HUES6 (cell line): Measurements from ENCODE around the gene BAIAP3.

Experiments used
- H3K27ac ChIP-seq: 2 replicates; pipeline ENCODE4 v1.7.0; 2013; ENCODE audit warnings: low read depth, mild to moderate bottlenecking, low read length, inconsistent platforms
- H3K27me3 ChIP-seq: 2 replicates; pipeline ENCODE4 v1.6.1; 2013; ENCODE audit warnings: low read length; ENCODE audit not compliant: control insufficient read depth, insufficient read depth
- H3K36me3 ChIP-seq: 2 replicates; pipeline ENCODE4 v1.6.1; 2013; ENCODE audit warnings: low read length; ENCODE audit not compliant: control insufficient read depth, insufficient read depth
- H3K4me1 ChIP-seq: 2 replicates; pipeline ENCODE4 v1.6.1; 2013; ENCODE audit warnings: low read length; ENCODE audit not compliant: control insufficient read depth, insufficient read depth
- H3K4me3 ChIP-seq: 2 replicates; pipeline ENCODE4 v1.5.1; 2013; ENCODE audit warnings: low read depth, low read length
- H3K9ac ChIP-seq: one replicate; pipeline ENCODE4 v1.6.1; 2013; ENCODE audit warnings: mild to moderate bottlenecking, low read length
- H3K9me3 ChIP-seq: 2 replicates; pipeline ENCODE4 v1.6.1; 2013; ENCODE audit warnings: low read depth, low read length; ENCODE audit not compliant: control insufficient read depth, insufficient read depth

Gene BAIAP3

GRCh38 chr16:1335211-1335971 lies 1.9 kb downstream of the BAIAP3 start:
- peaks cover 15% of the 10 kb centered on the region; the same call in 1 of the 2 replicates for H3K4me1 ChIP-seq
- H3K9ac ChIP-seq: no peak overlapping the region
- H3K27ac ChIP-seq: no peak overlapping the region
- H3K27me3 ChIP-seq: peaks cover 90% of the 10 kb centered on the region
- no peaks in the 10 kb centered on the region for H3K36me3 ChIP-seq
- H3K4me3 ChIP-seq: no peak overlapping the region
- H3K9me3 ChIP-seq: peaks cover 1% of the 10 kb centered on the region

GRCh38 chr16:1335996-1336395 lies 2.6 kb downstream of the BAIAP3 start:
- Histone ChIP-seq H3K9ac (no peak overlapping the region), H3K27ac (no peak overlapping the region), H3K4me3 (no peak overlapping the region), H3K4me1 (peaks cover 15% of the 10 kb centered on the region; the same call in 1 of the 2 replicates), H3K36me3 (no peaks in the 10 kb centered on the region), H3K9me3 (no peaks in the 10 kb centered on the region), H3K27me3 (peaks cover 96% of the 10 kb centered on the region)

GRCh38 chr16:1336619-1337018 lies 3.2 kb downstream of the BAIAP3 start:
- Histone ChIP-seq H3K9ac (no peak overlapping the region), H3K9me3 (no peaks in the 10 kb centered on the region), H3K27ac (no peak overlapping the region), H3K36me3 (no peaks in the 10 kb centered on the region), H3K27me3 (peaks cover 97% of the 10 kb centered on the region), H3K4me1 (peaks cover 9% of the 10 kb centered on the region; the same call in 1 of the 2 replicates), H3K4me3 (no peak overlapping the region)

- no peak overlapping the region for H3K27ac ChIP-seq
- H3K4me1 ChIP-seq: peaks cover 7% of the 10 kb centered on the region; the same call in 1 of the 2 replicates
- no peaks in the 10 kb centered on the region for H3K36me3 ChIP-seq
- H3K4me3 ChIP-seq: no peak overlapping the region
- no peak overlapping the region for H3K9ac ChIP-seq
- peaks cover 97% of the 10 kb centered on the region for H3K27me3 ChIP-seq
- H3K9me3 ChIP-seq: no peaks in the 10 kb centered on the region
Measured at GRCh38 chr16:1337486-1337885, 4.0 kb downstream of the BAIAP3 start.

GRCh38 chr16:1338119-1338730 lies 4.8 kb downstream of the BAIAP3 start:
- Histone ChIP-seq H3K36me3 (no peaks in the 10 kb centered on the region), H3K4me3 (no peak overlapping the region), H3K27ac (no peak overlapping the region), H3K9me3 (no peaks in the 10 kb centered on the region), H3K9ac (no peak overlapping the region), H3K27me3 (peaks cover 93% of the 10 kb centered on the region), H3K4me1 (peaks cover 9% of the 10 kb centered on the region; the same call in 1 of the 2 replicates)

- Histone ChIP-seq H3K36me3 (no peaks in the 10 kb centered on the region), H3K4me1 (peaks cover 13% of the 10 kb centered on the region; the same call in 1 of the 2 replicates), H3K4me3 (no peak overlapping the region), H3K9ac (no peak overlapping the region), H3K27me3 (peaks cover 94% of the 10 kb centered on the region), H3K27ac (no peak overlapping the region), H3K9me3 (no peaks in the 10 kb centered on the region)
Measured at GRCh38 chr16:1338855-1339675, 5.6 kb downstream of the BAIAP3 start.

GRCh38 chr16:1340730-1341494 lies 7.5 kb downstream of the BAIAP3 start:
- H3K4me1 ChIP-seq: peaks cover 9% of the 10 kb centered on the region; the same call in 1 of the 2 replicates
- no peaks in the 10 kb centered on the region for H3K9me3 ChIP-seq

GRCh38 chr16:1341495-1342420 lies 8.3 kb downstream of the BAIAP3 start:
- Histone ChIP-seq H3K9ac (no peak overlapping the region), H3K36me3 (no peaks in the 10 kb centered on the region), H3K27ac (no peak overlapping the region), H3K9me3 (no peaks in the 10 kb centered on the region), H3K4me3 (no peak overlapping the region), H3K4me1 (peaks cover 9% of the 10 kb centered on the region; the same call in 1 of the 2 replicates), H3K27me3 (peaks cover 78% of the 10 kb centered on the region)

More at GRCh38 chr16:1340730-1341494, 7.5 kb downstream of the BAIAP3 start:
- Histone ChIP-seq H3K27ac (no peak overlapping the region), H3K36me3 (no peaks in the 10 kb centered on the region), H3K4me3 (no peak overlapping the region), H3K9ac (no peak overlapping the region), H3K27me3 (peaks cover 87% of the 10 kb centered on the region)

GRCh38 chr16:1342526-1343427 lies 9.3 kb downstream of the BAIAP3 start:
- H3K27ac ChIP-seq: no peak overlapping the region
- peak overlapping the region; percentile 51 for H3K4me3 ChIP-seq
- H3K9ac ChIP-seq: no peak overlapping the region
- H3K9me3 ChIP-seq: no peaks in the 10 kb centered on the region
- H3K4me1 ChIP-seq: peaks cover 9% of the 10 kb centered on the region; the same call in 1 of the 2 replicates
- 0 out of 2 replicates have a peak, but pooled peaks cover 3% of the 10 kb centered on the region for H3K36me3 ChIP-seq
- peaks cover 68% of the 10 kb centered on the region for H3K27me3 ChIP-seq
